Activated CD4-positive, alpha-beta T cell treated with anti-CD3 and anti-CD28 coated beads, Interleukin-2, amount 10 ng/mL, durations not matched to agents 24 days and 14 days (primary cell): ENCODE results near the gene DMBX1. TPM values are rescaled to one million over a fixed set of nuclear protein-coding genes. Genes with fewer than 3 reads are reported as not detected.

ENCODE experiments used
- DNase-seq: peaks from one replicate; pipeline ENCODE4 v3.0.0; 2022
- H3K27ac Mint-ChIP-seq: one replicate; pipeline ENCODE4 v1.8.0; 2022; ENCODE audit warnings: mild to moderate bottlenecking, mixed read lengths
- H3K27me3 Mint-ChIP-seq: one replicate; pipeline ENCODE4 v1.8.0; 2022; ENCODE audit warnings: mixed read lengths
- H3K36me3 Mint-ChIP-seq: one replicate; pipeline ENCODE4 v1.8.0; 2022; ENCODE audit warnings: low read depth, mild to moderate bottlenecking, mixed read lengths
- H3K4me1 Mint-ChIP-seq: one replicate; pipeline ENCODE4 v1.8.0; 2021; ENCODE audit warnings: mixed read lengths
- H3K4me3 Mint-ChIP-seq: one replicate; pipeline ENCODE4 v1.8.0; 2022; ENCODE audit warnings: mild to moderate bottlenecking, moderate library complexity, mixed read lengths
- H3K9me3 Mint-ChIP-seq: one replicate; pipeline ENCODE4 v1.8.0; 2021; ENCODE audit warnings: mixed read lengths
- intact Hi-C: fragments of 100-400 bp; cut with micrococcal nuclease; formaldehyde crosslinking; loops from one replicate; pipeline ENCODE4 v1.15.1; 2023
- total RNA-seq: library from RNA; stranded (reverse); gene quantifications from 2 replicates; pipeline ENCODE4 v1.2.3, GENCODE V29; 2022

Gene DMBX1
- total RNA-seq, 1 donor from 2014 or later, result 0.07 TPM

DNA sequence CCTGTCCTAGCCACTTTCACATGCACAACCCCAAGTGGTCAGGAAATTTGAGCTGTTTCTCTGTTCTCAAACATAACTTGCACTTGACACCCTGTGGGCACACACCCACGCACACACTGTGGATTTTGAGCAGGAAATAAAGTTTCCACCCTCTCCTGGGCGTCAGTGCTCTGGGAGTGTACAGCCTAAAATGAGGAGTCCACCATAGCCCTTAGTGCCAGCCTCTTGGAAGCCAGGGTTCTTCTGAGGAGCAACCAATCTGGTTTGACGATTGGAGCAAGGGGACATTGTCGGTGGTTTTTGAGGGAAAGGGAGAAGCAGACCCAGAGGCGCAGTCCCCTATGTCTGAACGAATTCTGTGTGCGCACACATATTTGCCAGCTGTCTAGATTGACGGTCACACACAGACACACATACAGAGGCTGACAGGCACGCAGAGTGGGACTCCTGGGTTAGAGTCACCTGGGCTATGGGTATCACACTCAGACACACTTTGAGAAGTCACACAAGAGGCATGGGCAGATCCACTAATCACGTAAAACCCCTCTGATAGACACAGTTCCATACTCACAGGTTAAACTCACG is 2.7 kb downstream of the DMBX1 start:
- H3K36me3 Mint-ChIP-seq, result peaks cover 5% of the 10 kb centered on the region
- DNase-seq, result no peak
- peaks cover 90% of the 10 kb centered on the region for H3K27me3 Mint-ChIP-seq
- H3K4me1 Mint-ChIP-seq, result peaks cover 22% of the 10 kb centered on the region
- intact Hi-C loops, result no loop called here
- H3K27ac Mint-ChIP-seq, result peak overlapping the region; percentile 17
- no peak overlapping the region for H3K4me3 Mint-ChIP-seq
- H3K9me3 Mint-ChIP-seq, result no peaks in the 10 kb centered on the region

DNA sequence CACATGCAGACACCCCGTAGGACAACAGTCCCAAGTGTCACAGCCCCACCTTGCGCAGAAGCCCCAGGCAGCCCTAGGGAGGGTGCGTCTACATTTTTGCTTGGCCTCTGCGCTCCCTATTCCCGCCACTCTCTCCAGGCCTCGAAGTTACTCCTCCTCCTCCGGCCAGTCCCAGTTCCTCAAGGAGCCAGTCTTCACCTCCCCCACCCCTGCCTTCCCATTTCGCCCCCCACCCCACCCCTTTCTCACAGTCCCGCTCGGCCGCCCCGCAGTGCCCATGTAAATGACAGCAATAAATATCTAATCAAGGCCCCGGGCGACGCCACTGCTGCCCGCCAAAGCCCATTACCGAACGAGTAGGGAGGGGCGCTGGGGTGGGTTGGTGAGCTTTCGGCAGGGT is 3.2 kb downstream of the DMBX1 start:
- Mint-ChIP-seq H3K4me1 (peaks cover 22% of the 10 kb centered on the region), H3K9me3 (no peaks in the 10 kb centered on the region), H3K36me3 (peaks cover 5% of the 10 kb centered on the region), H3K27me3 (peaks cover 86% of the 10 kb centered on the region), H3K27ac (no peak overlapping the region), H3K4me3 (no peak overlapping the region)
- intact Hi-C loops, result no loop called here
- no peak for DNase-seq

DNA sequence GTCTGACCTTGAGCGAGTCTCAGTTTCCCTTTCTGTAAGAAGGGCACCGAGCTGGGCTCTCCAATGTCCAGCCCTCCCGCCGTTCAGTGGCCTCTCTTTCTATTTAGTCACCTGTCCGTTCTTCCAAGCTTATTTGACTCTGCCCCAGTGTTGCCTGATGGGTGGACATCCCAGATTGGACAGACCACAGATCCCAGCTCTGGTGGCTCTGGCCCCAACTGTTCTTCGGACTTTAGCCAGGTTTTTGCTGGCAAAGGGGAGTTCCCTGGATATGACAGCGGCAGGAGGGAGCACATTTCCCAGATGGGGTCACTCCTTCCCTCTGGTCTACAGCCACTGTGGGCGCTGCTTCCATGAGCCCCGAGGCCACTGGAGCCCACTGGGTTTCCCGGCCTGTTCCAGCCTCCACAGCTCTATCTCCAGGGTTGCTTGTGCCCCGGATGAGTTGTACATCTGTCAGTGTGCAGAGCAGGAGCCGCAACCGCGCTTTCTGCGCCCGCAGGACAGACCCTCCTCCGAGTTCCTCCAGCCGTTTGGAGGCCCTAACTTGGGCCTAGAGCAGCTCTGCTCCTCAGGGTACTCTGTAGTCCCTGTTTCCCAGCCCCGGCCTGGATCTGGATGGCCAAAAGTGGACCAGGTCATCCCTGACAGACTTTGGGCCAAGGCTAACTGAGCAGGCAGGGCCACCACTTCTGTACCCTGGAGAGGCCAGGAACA is 3.8 kb downstream of the DMBX1 start:
- H3K4me3 Mint-ChIP-seq, result no peak overlapping the region
- H3K4me1 Mint-ChIP-seq, result peaks cover 22% of the 10 kb centered on the region
- peaks cover 80% of the 10 kb centered on the region for H3K27me3 Mint-ChIP-seq
- peaks cover 5% of the 10 kb centered on the region for H3K36me3 Mint-ChIP-seq
- no peaks in the 10 kb centered on the region for H3K9me3 Mint-ChIP-seq
- no peak for DNase-seq
- intact Hi-C loops, result no loop called here
- no peak overlapping the region for H3K27ac Mint-ChIP-seq

DNA sequence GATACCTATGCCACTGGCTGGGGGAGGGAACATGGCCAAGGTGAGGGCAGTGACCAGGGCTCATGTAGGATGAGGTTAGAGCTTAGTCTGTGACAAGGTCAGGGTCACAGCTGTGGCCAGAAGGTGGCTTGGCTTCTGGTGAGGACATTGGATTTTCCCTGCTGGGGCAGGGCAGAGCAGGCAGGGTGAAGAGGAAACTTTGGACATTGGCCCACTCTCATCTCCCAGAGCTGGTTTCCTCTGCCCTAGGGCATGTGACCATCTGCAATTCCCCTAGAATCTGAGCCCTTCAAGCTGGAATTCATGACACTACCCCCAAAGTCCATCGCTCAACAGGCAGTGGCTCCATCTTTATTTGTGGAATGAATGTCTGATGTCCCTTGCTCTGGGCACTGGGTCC is 5.3 kb downstream of the DMBX1 start:
- Mint-ChIP-seq H3K27me3 (peaks cover 73% of the 10 kb centered on the region), H3K9me3 (no peaks in the 10 kb centered on the region), H3K4me1 (peaks cover 12% of the 10 kb centered on the region), H3K4me3 (no peak overlapping the region), H3K27ac (no peak overlapping the region), H3K36me3 (peaks cover under 1% of the 10 kb centered on the region)
- intact Hi-C loops, result no loop called here
- no peak for DNase-seq

DNA sequence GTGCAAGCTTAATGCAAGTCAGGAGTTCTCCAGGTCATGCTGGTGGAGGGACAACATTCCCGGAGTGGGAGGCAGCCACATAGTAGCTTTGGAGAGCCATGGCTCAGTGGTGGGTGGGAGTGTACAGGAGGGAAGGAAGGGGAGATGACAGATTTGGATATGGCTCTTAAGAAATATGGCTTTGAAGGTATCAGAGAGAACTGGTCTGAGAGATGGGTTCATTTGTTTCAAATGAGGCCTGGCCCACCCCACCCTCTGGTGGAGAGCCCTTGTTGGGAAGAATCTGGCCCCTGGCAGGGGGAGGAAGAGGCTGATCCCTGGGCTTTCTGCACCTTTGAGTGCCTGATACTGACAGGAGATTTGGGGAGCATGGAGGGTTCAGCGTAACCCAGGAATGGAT is 6.1 kb downstream of the DMBX1 start:
- Mint-ChIP-seq H3K4me1 (peaks cover 9% of the 10 kb centered on the region), H3K4me3 (no peak overlapping the region), H3K9me3 (no peaks in the 10 kb centered on the region), H3K36me3 (no peaks in the 10 kb centered on the region), H3K27me3 (peaks cover 70% of the 10 kb centered on the region), H3K27ac (no peak overlapping the region)
- no peak for DNase-seq
- intact Hi-C loops, result no loop called here

DNA sequence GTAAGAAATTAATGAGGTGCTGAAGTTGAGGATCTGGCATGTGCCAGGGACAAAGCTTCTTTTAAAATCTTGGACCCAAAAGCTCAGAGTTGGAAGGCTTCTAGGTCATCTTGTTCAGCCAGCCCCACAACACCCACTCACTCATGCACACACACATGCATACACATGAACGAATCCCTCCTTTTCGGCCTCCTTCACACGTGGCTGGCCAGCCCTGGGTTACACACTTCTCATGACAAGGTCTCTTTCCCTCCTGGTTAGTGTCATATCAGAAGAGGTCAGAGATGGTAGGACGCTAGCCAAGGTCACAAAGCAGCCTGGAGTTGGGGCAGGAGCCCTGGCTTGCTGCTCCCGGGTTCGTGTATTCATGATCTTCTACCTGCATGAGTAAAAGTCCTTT is 6.9 kb downstream of the DMBX1 start:
- Mint-ChIP-seq H3K36me3 (no peaks in the 10 kb centered on the region), H3K4me1 (peaks cover 9% of the 10 kb centered on the region), H3K27me3 (peaks cover 71% of the 10 kb centered on the region), H3K27ac (no peak overlapping the region), H3K4me3 (no peak overlapping the region), H3K9me3 (no peaks in the 10 kb centered on the region)
- intact Hi-C loops, result no loop called here
- no peak for DNase-seq

DNA sequence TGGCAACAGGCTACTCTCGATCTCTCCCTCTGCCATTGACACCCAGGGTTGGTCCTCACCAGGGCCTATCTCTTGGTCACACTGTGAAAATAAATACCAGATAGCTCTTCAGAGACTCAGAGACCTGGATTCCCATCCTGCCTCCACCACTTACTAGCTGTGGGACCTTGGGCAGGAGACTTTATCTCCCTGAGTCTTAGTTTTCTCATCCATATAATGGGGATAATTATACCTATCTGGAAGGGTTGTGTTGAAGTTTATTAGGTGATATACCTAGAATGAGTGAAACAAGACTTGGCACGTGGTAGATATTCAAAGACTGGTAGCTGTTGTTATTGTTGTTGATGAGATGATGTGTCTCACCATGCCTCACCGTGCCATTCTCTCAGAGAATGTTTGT is 7.4 kb downstream of the DMBX1 start:
- no peak for DNase-seq
- Mint-ChIP-seq H3K36me3 (no peaks in the 10 kb centered on the region), H3K27ac (no peak overlapping the region), H3K27me3 (peaks cover 68% of the 10 kb centered on the region), H3K4me1 (peaks cover 8% of the 10 kb centered on the region), H3K9me3 (no peaks in the 10 kb centered on the region), H3K4me3 (no peak overlapping the region)
- intact Hi-C loops, result no loop called here

DNA sequence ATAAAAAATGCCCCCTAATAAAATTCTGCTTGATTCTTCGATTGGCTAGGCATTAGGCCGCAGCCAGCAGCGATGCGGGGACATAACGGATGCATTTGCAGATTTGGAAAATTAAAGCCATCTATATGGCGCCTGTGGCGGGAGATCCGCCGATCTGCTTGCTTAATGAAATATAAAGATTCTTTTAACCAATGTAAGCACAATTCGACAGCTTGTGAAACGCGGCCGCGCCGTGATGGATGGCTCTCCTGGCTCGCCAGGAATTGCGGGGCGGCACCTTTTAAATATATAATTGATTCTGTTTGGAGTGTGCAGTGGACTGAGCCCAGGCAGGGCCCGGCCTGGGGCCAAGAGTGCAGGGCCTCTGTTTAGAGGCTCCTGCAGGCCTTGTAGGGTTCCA is 8.0 kb downstream of the DMBX1 start:
- Mint-ChIP-seq H3K36me3 (no peaks in the 10 kb centered on the region), H3K4me3 (no peak overlapping the region), H3K27me3 (peaks cover 66% of the 10 kb centered on the region), H3K4me1 (peaks cover 1% of the 10 kb centered on the region), H3K27ac (no peak overlapping the region), H3K9me3 (no peaks in the 10 kb centered on the region)
- no peak for DNase-seq
- intact Hi-C loops, result no loop called here

DNA sequence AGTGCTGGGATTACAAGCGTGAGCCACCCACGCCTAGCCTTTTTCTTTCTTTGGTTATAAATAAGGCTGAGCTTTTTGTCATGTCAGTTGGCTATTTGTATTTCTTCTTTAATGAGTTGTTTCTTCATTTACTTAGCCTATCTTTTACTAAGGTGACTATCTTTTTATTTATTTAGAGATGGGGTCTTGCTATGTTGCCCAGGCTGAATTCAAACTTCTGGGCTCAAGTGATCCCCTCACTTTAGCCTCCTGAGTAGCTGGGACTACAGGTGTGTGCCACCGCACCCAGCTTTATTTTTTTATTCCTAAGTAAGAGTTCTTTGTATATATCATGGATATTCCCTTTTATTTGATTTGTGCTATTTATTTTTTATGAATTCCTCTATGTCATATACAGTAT is 11.9 kb downstream of the DMBX1 start:
- intact Hi-C loops, result no loop called here
- no peak overlapping the region for H3K27ac Mint-ChIP-seq
- H3K9me3 Mint-ChIP-seq, result no peaks in the 10 kb centered on the region
- peaks cover 44% of the 10 kb centered on the region for H3K27me3 Mint-ChIP-seq
- no peaks in the 10 kb centered on the region for H3K36me3 Mint-ChIP-seq
- H3K4me3 Mint-ChIP-seq, result no peak overlapping the region
- no peaks in the 10 kb centered on the region for H3K4me1 Mint-ChIP-seq
- no peak for DNase-seq

DNA sequence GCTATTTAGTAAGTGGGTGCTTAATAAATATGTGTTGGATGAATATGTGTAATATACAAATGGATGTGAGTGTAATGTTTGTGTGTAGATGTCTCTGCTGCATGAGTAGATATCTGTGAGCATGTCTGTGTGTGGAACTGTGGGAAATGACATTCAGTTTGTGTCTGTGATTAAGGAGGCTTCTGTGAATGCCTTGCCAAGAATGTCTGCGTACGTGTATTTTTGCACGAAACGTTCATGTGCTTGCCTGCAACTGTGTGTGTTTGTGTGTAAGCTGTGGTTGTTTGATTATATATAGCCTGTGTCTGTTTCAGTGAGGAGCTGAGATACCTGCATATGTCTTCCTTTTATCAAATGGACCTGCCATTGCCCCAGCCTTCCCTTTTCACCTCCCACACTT is 13.8 kb downstream of the DMBX1 start:
- Mint-ChIP-seq H3K27me3 (peaks cover 38% of the 10 kb centered on the region), H3K36me3 (no peaks in the 10 kb centered on the region), H3K27ac (no peak overlapping the region), H3K9me3 (no peaks in the 10 kb centered on the region), H3K4me3 (no peak overlapping the region), H3K4me1 (no peaks in the 10 kb centered on the region)
- no peak for DNase-seq
- intact Hi-C loops, result no loop called here

DNA sequence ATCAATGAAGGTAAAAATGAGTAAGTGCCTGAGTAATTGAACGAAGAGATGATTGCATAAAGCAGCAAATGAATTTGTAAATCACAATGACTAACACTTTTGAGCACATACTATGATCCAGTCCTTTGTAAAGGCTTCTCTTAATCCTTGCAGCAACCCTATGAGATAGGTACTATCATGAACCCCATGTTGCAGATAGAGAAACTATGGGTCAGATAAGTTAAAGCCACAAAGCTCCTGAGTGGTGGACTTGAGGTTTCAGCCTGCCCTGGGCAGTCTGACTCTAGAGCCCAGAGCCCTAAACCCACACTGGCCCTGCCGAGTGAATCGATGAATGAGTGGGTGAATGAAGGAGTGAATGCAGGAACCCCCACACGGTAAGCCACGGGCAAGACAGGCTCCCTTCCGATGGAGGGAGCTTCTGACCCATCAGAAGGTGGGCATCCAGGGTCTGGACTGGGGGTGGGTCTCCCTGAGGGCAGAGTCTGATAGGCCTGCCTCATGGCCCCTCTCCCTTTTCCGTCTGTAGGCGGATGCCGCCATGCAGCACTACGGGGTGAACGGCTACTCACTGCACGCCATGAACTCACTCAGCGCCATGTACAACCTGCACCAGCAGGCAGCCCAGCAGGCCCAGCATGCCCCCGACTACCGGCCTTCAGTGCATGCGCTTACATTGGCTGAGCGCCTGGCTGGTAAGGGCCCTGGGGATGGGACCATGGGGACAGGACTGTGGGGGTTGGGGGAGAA is 17.0 kb downstream of the DMBX1 start:
- H3K9me3 Mint-ChIP-seq, result no peaks in the 10 kb centered on the region
- H3K27me3 Mint-ChIP-seq, result peaks cover 23% of the 10 kb centered on the region
- intact Hi-C loops, result no loop called here
- no peaks in the 10 kb centered on the region for H3K4me1 Mint-ChIP-seq
- no peak overlapping the region for H3K4me3 Mint-ChIP-seq
- DNase-seq, result no peak
- no peak overlapping the region for H3K27ac Mint-ChIP-seq
- H3K36me3 Mint-ChIP-seq, result no peaks in the 10 kb centered on the region

DNA sequence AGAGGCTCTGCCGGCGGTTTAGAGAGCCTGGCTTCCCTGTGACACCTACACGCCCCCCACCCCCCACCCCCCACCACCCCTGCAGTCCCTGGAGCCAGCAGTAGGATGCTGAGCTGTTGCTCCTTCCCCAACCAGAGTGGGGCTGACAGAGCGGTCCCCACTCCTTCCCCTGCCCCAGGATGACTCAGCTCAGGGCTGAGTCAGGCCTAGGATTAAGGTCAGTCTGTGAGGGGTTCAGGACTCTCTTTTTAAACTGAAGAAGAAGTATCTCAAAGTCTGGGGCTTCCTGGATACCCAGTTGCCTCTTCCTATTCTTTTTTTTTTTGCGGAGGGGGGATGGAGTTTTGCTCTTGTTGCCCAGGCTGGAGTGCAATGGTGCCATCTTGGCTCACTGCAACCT is 19.1 kb downstream of the DMBX1 start:
- Mint-ChIP-seq H3K27me3 (peaks cover 14% of the 10 kb centered on the region), H3K27ac (no peak overlapping the region)

DNA sequence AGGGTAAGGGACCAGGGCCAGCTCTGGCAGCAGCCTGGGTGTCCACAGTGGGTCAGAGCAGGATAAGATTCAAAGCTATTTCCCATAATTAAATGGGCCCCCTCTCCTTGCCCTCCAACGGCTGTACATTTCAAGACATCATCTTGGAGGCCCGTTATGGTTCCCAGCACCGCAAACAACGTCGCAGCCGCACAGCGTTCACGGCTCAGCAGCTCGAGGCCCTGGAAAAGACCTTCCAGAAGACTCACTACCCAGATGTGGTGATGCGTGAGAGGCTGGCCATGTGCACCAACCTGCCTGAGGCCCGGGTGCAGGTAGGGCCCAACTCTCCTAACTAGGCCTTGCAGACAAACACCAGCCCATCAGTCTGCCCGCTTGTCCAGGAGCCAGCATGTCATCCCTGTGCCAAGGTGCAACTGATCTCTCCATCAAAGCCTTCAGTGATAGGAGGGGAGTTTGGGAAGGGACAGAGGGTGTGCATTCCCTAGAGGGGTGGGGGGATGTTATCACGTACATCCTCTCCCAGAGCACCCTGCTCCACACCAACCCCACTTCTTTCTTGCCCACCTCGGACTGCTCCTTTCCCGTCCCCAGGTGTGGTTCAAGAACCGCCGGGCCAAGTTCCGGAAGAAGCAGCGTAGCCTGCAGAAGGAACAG is 20.8 kb downstream of the DMBX1 start:
- DNase-seq, result no peak
- intact Hi-C loops, result no loop called here
- Mint-ChIP-seq H3K4me1 (peaks cover 4% of the 10 kb centered on the region), H3K9me3 (no peaks in the 10 kb centered on the region), H3K27me3 (peaks cover 20% of the 10 kb centered on the region), H3K4me3 (no peak overlapping the region), H3K36me3 (no peaks in the 10 kb centered on the region), H3K27ac (no peak overlapping the region)

More for the DNA sequence above, 19.1 kb downstream of the DMBX1 start:
- no peak overlapping the region for H3K4me3 Mint-ChIP-seq
- no peaks in the 10 kb centered on the region for H3K36me3 Mint-ChIP-seq
- H3K4me1 Mint-ChIP-seq, result peaks cover 4% of the 10 kb centered on the region
- no peak for DNase-seq
- intact Hi-C loops, result no loop called here
- no peaks in the 10 kb centered on the region for H3K9me3 Mint-ChIP-seq

DNA sequence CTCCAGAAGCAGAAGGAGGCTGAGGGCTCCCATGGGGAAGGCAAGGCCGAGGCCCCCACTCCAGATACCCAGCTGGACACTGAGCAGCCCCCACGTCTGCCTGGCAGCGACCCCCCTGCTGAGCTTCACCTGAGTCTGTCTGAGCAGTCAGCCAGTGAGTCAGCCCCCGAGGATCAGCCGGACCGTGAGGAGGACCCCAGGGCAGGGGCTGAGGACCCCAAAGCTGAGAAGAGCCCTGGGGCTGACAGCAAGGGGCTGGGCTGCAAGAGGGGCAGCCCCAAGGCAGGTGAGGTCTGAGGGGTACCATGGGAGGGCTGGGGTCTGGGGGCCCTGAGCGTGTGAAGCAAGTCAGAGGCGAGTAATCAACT is 21.3 kb downstream of the DMBX1 start:
- H3K27me3 Mint-ChIP-seq, result peaks cover 23% of the 10 kb centered on the region
- no peak overlapping the region for H3K27ac Mint-ChIP-seq
- H3K4me1 Mint-ChIP-seq, result peaks cover 4% of the 10 kb centered on the region
- no peak for DNase-seq
- H3K36me3 Mint-ChIP-seq, result no peaks in the 10 kb centered on the region
- no peak overlapping the region for H3K4me3 Mint-ChIP-seq
- no peaks in the 10 kb centered on the region for H3K9me3 Mint-ChIP-seq
- intact Hi-C loops, result no loop called here
